Stimulated activated CD4-positive, alpha-beta T cell treated with anti-CD3 and anti-CD28 coated beads, Interleukin-1b, Interleukin-23, amount 100 ng/mL, for 24 hours (primary cell): Measurements from ENCODE around the gene TMEM183A.
A peak's percentile ranks its signal among the peaks of the same experiment; 100 is the strongest.
"Not testable (repeated sequence)": the region's sequence is repeated elsewhere in the genome, so short reads cannot be mapped to it uniquely, and the experiment has no call there.

Experiments used
- DNase-seq, 4 experiments: peaks; one replicate each; pipeline ENCODE4 v3.0.0-alpha.2; 2020; ENCODE audit warnings: low read depth in 4 of 4, low spot score in 1 of 4

Gene TMEM183A

DNA sequence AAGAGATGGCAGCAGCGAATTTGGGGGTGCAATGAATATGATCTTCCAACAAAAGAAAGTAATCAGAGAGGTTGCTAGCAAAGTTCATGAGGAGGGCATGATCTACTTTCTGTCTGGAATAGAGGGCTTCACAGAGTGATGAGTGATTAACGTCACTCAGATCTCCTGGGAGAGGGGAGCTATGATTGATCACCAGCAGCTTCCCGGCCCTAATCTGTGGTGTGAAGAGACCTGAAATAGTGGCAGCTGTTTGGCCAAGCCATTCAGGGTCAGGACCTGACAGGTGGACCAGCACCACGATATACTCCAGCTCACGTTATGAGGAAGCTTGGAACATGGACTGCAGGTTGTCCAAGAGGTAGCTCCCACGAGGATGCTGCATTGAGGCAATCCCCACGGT, 19.9 kb upstream of the TMEM183A start:
- DNase-seq: no peak

GRCh38 chr1:202987922-202988583, 19.1 kb upstream of the TMEM183A start:
- no peak for DNase-seq

DNA sequence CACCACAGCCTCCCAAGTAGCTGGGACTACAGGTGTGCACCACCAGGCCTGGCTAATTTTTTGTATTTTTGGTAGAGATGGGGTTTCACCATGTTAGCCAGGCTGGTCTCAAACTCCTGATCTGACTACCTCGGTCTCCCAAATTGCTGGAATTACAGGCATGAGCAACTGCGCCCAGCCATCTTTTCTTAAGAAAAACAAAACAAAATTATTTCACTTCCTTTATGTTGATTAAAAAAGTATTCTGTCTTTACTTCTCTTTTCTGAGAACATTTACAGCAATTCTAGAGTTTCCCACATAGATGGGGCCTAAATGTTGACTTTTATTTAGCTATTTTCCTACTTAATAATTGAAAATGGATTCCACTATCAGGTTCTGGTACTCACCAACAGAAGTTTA, 17.3 kb upstream of the TMEM183A start:
- DNase-seq: no peak

DNA sequence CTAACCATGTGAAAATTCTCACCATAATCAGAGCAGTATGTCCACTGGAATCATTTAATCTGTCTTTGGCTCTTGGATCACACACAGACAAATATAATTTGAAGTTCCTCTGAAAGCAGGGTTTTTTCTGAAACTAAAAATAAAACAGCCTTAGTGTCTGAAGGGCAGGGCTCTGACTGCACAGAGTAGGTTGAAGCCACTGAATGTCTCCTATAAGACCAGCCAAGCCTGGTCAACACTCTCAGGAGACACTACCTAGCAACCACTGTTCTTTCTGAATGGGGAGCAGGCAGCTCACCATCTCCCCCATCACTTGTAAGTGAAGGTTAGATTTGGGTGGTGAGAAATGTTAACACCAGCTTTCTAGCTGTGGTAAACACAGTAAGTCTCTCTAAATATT, 16.1 kb upstream of the TMEM183A start:
- no peak for DNase-seq

GRCh38 chr1:202994756-202995155, 12.4 kb upstream of the TMEM183A start:
- DNase-seq: no peak

DNA sequence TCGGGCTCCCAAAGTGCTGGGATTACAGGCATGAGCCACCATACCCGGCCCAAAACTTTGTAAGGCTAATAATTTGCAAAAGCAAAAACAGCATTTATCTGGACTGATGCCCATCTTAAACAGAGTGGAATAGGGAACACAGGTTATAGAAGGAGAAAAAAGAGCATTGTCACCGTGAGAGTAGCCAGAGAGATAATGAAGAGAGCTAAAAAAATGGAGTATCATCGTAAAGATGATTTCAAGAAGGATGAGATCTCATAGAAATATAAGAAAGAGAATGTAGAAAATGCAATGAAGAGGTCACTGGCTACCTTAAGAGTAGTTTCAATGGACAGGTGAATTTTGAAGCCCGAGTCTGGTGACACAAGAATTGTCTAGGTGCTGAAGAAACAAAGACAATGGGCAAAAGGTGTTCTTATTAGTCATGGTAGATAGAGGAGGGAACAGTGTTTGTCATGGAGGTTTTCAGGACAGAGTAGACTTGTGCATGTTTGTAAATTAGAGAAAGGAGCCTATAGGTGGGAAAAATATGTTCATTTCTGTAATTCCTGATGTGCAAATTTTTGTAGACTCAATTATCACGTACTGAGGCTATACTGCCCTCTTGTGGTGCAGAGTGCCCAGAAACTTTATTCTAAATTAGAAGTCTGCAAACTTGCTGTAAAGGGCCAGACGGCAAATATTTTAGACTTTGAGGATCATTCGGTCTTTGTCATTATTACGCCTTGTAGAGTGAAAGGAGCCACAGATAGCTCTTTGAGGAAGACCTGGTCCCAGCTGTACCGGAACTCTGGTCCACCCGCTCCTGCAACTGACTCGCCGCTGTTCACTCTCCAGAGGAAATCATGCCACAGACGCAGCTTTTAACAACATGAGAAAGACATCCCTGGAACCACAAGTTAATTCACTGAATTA, 8.1 kb upstream of the TMEM183A start:
- peak; percentile 32 to 56 (median 44) for DNase-seq

DNA sequence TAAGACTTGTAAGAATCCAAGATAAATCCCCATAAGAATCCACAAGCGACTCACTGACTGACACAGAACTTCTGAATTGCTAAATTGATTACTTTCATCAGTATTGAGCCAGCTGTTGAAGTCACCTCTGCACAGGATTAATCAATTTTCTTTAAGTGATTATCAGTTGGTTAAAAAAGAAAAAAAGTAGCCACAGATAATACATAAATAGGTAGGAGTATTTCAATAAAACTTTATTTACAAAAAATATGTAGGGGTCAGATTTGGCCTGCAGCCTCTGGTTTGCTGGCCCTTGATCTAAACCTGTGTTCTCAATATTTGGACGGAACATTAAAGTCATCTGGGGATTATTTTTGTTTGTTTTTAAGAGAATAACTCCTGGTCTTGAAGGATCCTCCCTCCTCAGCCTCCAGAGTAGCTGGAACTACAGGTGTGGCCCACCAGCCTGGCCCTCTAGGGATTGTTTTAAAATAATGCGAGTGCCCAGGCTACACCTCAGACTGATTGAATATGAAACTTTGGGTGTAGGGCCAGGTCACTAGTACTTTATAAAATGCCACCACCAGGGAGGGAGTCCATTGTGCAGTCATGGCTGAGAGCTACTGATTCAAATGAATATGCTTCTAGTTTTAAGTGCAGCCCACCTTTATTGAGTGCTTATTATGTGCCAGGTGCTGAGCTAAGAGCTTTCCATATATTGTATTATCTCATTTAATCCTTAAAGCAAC, 6.8 kb upstream of the TMEM183A start:
- no peak for DNase-seq

- no peak for DNase-seq
These were observed 5.2 kb upstream of the TMEM183A start for GRCh38 chr1:203001986-203002385.

GRCh38 chr1:203002951-203003350, 4.2 kb upstream of the TMEM183A start:
- DNase-seq: no peak

- DNase-seq: not testable (repeated sequence)
These were observed 1.6 kb upstream of the TMEM183A start for GRCh38 chr1:203005395-203006142.

GRCh38 chr1:203009185-203009584, 2.0 kb downstream of the TMEM183A start:
- no peak for DNase-seq

DNA sequence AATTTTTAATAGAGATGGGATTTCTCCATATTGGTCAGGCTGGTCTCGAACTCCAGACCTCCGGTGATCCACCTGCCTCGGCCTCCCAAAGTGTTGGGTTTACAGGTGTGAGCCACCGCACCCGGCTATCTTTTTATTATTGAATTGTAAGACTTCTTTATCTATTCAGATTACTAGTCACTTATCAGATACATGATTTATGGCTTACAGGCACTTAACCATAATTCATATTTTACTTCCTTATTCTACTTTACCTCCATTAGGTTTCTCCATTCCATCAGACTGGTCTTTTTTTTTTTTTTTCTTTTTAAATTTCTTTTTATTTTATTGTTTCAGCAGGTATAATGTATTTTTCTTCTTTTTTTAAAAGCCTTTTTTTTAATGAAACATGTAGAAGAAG, 4.4 kb downstream of the TMEM183A start:
- no peak for DNase-seq

- DNase-seq: no peak
These were observed 9.9 kb downstream of the TMEM183A start for GRCh38 chr1:203017061-203017460.

- no peak for DNase-seq
These were observed 10.5 kb downstream of the TMEM183A start for GRCh38 chr1:203017692-203018091.

GRCh38 chr1:203022855-203023254, 15.7 kb downstream of the TMEM183A start:
- not testable (repeated sequence) for DNase-seq

GRCh38 chr1:203025686-203026030, 18.5 kb downstream of the TMEM183A start:
- no peak for DNase-seq

DNA sequence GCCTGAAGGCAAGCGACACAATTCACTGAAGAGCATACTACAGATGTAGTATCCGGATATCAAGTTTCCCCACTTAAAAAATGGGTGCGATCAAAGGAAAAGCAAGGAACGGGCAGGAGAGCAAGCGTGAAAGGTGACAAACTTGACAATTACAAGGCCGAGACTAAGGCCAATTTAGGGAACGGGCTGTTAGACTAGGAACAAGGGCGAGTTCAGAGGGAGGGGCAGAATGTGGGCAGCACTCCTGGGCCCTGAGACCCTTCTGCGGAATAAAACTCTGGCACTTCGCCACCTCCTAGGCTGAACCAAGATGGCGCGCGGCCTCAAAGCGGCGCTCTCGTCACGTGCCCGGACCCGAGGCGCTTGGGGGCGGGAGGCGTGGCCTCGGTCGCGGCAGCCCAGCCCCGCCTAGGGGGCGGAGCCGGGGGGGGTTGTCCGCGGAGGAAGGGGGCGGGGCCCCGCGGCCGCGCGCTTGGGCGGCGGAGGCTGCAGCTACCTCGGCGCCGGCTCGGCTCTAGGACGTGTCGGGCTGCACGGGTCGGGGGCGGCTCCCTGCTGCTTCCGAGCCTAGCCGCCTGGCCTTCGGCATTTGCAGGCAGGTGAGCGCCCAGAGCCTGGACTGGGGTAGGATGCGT, 19.0 kb downstream of the TMEM183A start, which contains the start of gene PPFIA4:
Gene PPFIA4 (plus strand): TSS at position 461 of the 635 bp plus-strand sequence. CDS start 12,518 bp downstream, outside the sequence.
- peak; percentile 53 to 84 (median 74) for DNase-seq

- no peak for DNase-seq
These were observed 19.8 kb downstream of the TMEM183A start for GRCh38 chr1:203026666-203027663.

DNA sequence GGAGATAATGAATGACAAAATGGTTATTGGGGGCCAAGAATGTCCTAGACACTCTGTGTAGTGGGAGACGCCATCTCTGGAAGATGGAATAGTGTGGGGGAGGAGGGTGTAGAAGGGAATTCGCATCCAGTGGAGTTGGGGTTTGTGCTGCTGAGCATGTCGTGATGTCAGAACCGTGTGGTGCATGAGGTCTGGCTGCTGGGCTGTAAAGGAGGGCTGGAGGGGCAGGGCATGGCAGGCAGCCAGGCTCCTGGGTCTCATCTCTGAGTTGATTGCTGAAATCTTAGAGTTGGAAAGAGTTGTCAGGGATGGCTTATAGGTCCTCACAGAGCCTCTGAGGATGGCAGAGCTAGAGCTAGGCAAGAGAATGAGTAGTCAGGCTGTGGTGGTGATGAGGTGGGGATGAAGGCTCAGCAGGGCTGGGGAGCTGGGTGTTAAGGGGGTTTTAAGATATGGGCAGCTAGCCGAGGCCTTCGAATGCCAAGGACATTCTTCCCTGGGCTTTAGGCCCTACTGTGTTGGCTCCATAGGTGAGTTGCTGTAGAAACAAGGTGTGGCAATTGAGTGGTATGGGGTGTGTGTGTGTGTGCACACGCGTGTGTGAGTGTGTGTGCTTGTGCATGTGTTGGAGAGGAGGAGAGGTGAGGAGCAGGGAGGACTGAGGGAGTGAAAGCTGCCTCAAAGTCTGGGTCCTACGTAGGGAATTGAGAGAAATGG, 21.1 kb downstream of the TMEM183A start:
- no peak for DNase-seq
